Kidney (tissue), 14 donors: ENCODE data around the gene SPOP. TPM values are rescaled to one million over a fixed set of nuclear protein-coding genes. Genes with fewer than 3 reads are reported as not detected.

Experiments used
- DNase-seq, 5 donors: peaks; one replicate each; pipeline ENCODE4 v3.0.0-alpha.2; 2013 to 2020
- FAIRE-seq: peaks from 2 replicates; lab custom pipeline; 2012; peaks lifted over from hg19 to GRCh38; lab: Jason Lieb, UNC
- H3K27ac ChIP-seq, 2 donors: one replicate each; pipeline ENCODE4 v1.7.0; 2013; ENCODE audit warnings: low read depth in 2 of 2, low read length in 2 of 2, inconsistent platforms in 1 of 2
- H3K27me3 ChIP-seq: one replicate; pipeline ENCODE4 v1.7.1; 2013; ENCODE audit warnings: low read length, inconsistent platforms; ENCODE audit not compliant: control insufficient read depth, insufficient read depth
- H3K36me3 ChIP-seq, 3 donors: one replicate each; pipeline versions ENCODE4 v1.7.0 to v1.7.1; 2013; ENCODE audit warnings: low read length in 3 of 3, control low read depth in 1 of 3, inconsistent platforms in 1 of 3; ENCODE audit not compliant: insufficient read depth in 3 of 3, control insufficient read depth in 2 of 3
- H3K4me1 ChIP-seq, 3 donors: one replicate each; pipeline versions ENCODE4 v1.7.0 to v1.7.1; 2013; ENCODE audit warnings: low read length in 3 of 3, inconsistent platforms in 1 of 3, low read depth in 1 of 3; ENCODE audit not compliant: control insufficient read depth in 2 of 3, insufficient read depth in 2 of 3
- H3K4me3 ChIP-seq, 3 donors: one replicate each; pipeline versions ENCODE4 v1.7.0 to v1.8.1; 2013; ENCODE audit warnings: low read length in 3 of 3, control low read depth in 1 of 3, inconsistent platforms in 1 of 3
- H3K9ac ChIP-seq, 3 donors: one replicate each; pipeline versions ENCODE4 v1.7.0 to v1.7.1; 2013; ENCODE audit warnings: low read length in 3 of 3, control low read depth in 1 of 3, inconsistent platforms in 1 of 3
- H3K9me3 ChIP-seq, 3 donors: one replicate each; pipeline versions ENCODE4 v1.7.0 to v1.7.1; 2013; ENCODE audit warnings: low read length in 3 of 3, control low read depth in 1 of 3, inconsistent platforms in 1 of 3; ENCODE audit not compliant: control insufficient read depth in 2 of 3, insufficient read depth in 1 of 3
- CTCF ChIP-seq: IDR thresholded peaks from 3 replicates; pipeline ENCODE4 v1.5.1; 2012; ENCODE audit warnings: mild to moderate bottlenecking, moderate library complexity, borderline replicate concordance; ENCODE audit not compliant: insufficient read depth; ENCODE audit errors: extremely low read depth
- intact Hi-C: fragments of 100-400 bp; cut with DNase I; formaldehyde crosslinking; loops from one replicate; pipeline ENCODE4 v1.11.1; 2022
- polyA plus RNA-seq: library from polyadenylated mRNA; stranded (reverse); fragments of 350-450 nt; fragmentation: Illumina TruSeq; extraction: RNeasy Lipid Tissue Mini Kit (QIAGEN cat#74804); gene quantifications from one replicate; pipeline ENCODE4 v1.2.3, GENCODE V29; 2014; ENCODE audit warnings: low read depth, low replicate concordance; ENCODE audit not compliant: insufficient read depth
- total RNA-seq: library from RNA; stranded (reverse); fragmentation: NEBNext Ultra II Directional; extraction: Animal tissue kit (Norgen Biotek cat#: 25700); gene quantifications from one replicate; pipeline ENCODE4 v1.2.1, GENCODE V29; 2021
- donor health status: control.
- donor health status: control.
- donor health status: control.
- donor health status: control.
- donor health status: control.
- donor health status: DM: yes; HTN: yes; CAD: no.
- donor health status: Normal renal cell carcinoma (clear cell type).

The SPOP gene
- total and polyA plus RNA-seq, 2 donors from 2014 or later: 28.2 to 73.8 TPM

- intact Hi-C loops: no loop called here
- no peak overlapping the region for H3K4me3 ChIP-seq
- H3K9me3 ChIP-seq: no peaks in the 10 kb centered on the region
- H3K27ac ChIP-seq: no peak overlapping the region
- DNase-seq: no peak
- no peak overlapping the region for H3K9ac ChIP-seq
- FAIRE-seq: no peak
- H3K36me3 ChIP-seq: peaks cover 2 to 13% (median 12%) of the 10 kb centered on the region in 3 donors
- no peak for TF ChIP-seq CTCF
- no peaks in the 10 kb centered on the region for H3K4me1 ChIP-seq
- H3K27me3 ChIP-seq: no peaks in the 10 kb centered on the region
Measured at GRCh38 chr17:49696233-49696761, 18.4 kb upstream of the SPOP start.

DNA sequence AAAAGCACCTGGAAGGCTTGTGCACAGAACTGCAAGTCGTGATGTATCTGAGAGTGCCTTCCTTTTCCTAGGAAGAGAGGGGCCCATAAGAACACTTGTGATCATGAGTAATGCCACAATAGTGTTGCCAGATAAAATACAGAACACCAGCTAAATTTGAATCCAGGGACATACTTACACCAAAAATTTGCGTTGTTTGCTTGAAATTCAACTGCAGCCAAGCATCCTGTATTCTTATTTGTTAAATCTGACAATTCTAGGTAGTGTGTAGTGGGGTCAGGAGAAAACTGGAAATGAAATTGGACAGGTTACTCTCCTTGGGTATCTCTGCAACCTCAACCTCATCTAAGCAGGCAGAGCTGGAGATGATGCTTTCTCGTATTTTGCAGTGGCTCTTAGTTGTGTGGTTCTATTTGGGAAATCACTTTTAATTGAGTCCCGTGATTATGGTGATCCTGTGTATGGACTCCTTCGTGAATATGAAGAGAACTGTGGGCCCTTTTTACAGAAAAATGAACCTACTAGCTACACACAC, 17.9 kb upstream of the SPOP start:
- FAIRE-seq (no peak), DNase-seq (no peak)
- Histone ChIP-seq H3K27me3 (no peaks in the 10 kb centered on the region), H3K27ac (no peak overlapping the region), H3K9ac (no peak overlapping the region), H3K4me3 (no peak overlapping the region), H3K9me3 (no peaks in the 10 kb centered on the region), H3K36me3 (peaks cover 0 to 8% (median 7%) of the 10 kb centered on the region in 3 donors), H3K4me1 (no peaks in the 10 kb centered on the region)
- no peak for TF ChIP-seq CTCF
- intact Hi-C loops: no loop called here

DNA sequence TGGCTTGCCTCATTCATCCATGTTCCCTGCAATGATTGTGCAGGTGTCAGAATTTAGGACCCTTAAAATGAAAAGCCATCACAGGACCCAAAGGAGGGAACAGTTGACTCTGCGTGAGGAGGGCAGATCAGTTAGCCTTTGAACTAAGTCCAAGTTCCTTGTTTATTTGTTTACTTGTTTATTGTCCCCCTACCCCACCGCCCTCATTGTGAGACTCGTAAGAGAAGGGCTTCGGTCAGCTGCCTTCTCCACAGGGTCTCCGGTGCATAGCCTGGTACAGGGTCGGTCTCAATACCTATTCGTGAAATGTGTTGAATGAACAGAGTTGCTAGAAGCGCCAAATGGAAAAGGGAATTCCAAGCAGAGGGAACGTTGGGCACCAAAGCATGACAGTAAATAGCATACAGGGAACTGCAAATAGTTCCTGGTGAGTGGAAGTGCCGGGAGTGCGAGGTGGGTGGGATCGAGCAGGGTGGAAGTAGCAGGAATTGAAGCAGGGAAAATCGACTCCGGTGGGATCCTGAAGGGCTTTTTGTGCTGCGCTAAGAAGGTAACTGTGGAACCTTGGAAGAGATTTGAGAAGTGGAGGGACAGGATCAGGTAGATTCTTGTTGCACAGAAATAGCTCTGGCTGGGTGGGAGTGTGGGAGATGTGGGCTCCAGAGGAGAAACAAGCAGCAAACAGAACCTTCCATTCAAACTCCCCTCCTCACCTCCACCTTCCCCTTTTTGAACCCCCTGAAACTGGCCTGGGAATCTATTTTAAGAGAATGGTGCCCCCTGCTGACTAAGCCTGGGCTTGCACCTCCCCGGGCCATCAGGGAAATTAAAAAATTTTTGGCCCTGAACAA, 17.2 kb upstream of the SPOP start:
- no peak for FAIRE-seq
- intact Hi-C loops: loop anchor here (5.0 kb wide), 1 partner anchor 123 kb away; no protein-coding TSS in a partner anchor

More for the DNA sequence above, 17.2 kb upstream of the SPOP start:
- H3K9me3 ChIP-seq: no peaks in the 10 kb centered on the region
- no peaks in the 10 kb centered on the region for H3K27me3 ChIP-seq
- TF ChIP-seq CTCF: peak; percentile 94
- no peak overlapping the region for H3K4me3 ChIP-seq
- no peak overlapping the region for H3K27ac ChIP-seq
- peak overlapping the region in 1 of 3 donors; percentile 23 for H3K9ac ChIP-seq
- H3K4me1 ChIP-seq: no peaks in the 10 kb centered on the region
- H3K36me3 ChIP-seq: peaks cover 0 to 3% (median 0%) of the 10 kb centered on the region in 3 donors
- peak in 3 of 5 donors; percentile 50 to 64 (median 59) for DNase-seq
